ENCODE data around the gene PDZD7. TPM values are rescaled to one million over a fixed set of nuclear protein-coding genes. Genes with fewer than 3 reads are reported as not detected.

The PDZD7 gene
- polyA plus RNA-seq, 1 experiment: 0.86 TPM

DNA sequence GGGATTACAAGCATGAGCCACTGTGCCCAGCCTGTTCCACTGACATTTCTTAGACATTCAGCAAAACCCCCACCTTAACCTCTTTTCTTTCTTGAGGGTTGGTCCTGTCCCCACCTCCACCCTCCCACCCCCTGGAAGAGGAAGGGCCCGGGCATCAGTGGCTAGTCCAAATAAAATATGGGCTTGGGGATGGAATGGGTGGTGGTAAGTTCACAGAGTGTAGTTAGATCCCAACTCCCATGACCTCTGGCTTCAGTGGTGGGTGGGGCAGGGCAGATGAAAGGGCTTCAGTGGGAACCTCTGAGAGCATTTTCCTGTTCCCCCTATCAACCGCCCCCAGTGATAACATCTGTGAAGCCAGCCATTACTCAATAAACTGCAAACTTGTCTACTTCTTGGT is 9.9 kb upstream of the PDZD7 start:
- no peak for TF ChIP-seq CTCF (IDR thresholded peaks at IDR 0.05; ENCODE audit: insufficient read depth, low read depth, low read length)
- no peaks in the 10 kb centered on the region for H3K27me3 ChIP-seq (ENCODE audit: control insufficient read depth, insufficient read depth, low read length)
- H3K4me3 ChIP-seq (ENCODE audit: low read depth, low read length): no peak overlapping the region
- ChIA-PET POLR2A (no interaction called here), CTCF (interaction anchor here (0.8 to 27.0 kb wide), 10 partner anchors 10 to 102 kb away, joined by 3 to 676 read pairs (median 6); partner anchors contain the start of genes KAZALD1, PDZD7 and SFXN3)
- DNase-seq (ENCODE audit: low read depth): no peak
- H3K36me3 ChIP-seq (ENCODE audit: control insufficient read depth, insufficient read depth, low read length): peaks cover 37% of the 10 kb centered on the region

- Histone ChIP-seq H3K27me3 (ENCODE audit: control insufficient read depth, insufficient read depth, low read length) (no peaks in the 10 kb centered on the region), H3K4me3 (ENCODE audit: low read depth, low read length) (no peak overlapping the region), H3K36me3 (ENCODE audit: control insufficient read depth, insufficient read depth, low read length) (peaks cover 44% of the 10 kb centered on the region)
- no peak for TF ChIP-seq CTCF (IDR thresholded peaks at IDR 0.05; ENCODE audit: insufficient read depth, low read depth, low read length)
- ChIA-PET CTCF (interaction anchor here (0.6 to 27.0 kb wide), 6 partner anchors 9 to 860 kb away, joined by 3 to 676 read pairs (median 4); partner anchors contain the start of genes KAZALD1, PDZD7 and SFXN3), POLR2A (no interaction called here)
- no peak for DNase-seq (ENCODE audit: low read depth)
Observed at GRCh38 chr10:101040061-101040460, 9.1 kb upstream of the PDZD7 start.

- POLR2A ChIA-PET: no interaction called here
- TF ChIP-seq CTCF (IDR thresholded peaks at IDR 0.05; ENCODE audit: insufficient read depth, low read depth, low read length): no peak
Observed at GRCh38 chr10:101038484-101038883, 7.6 kb upstream of the PDZD7 start.

GRCh38 chr10:101036726-101037125 is 5.8 kb upstream of the PDZD7 start:
- CTCF ChIA-PET: interaction anchor here (0.6 to 27.0 kb wide), 3 partner anchors 9 to 26 kb away, joined by 4 to 676 read pairs (median 194); partner anchors contain the start of gene KAZALD1
- no peak for DNase-seq (ENCODE audit: low read depth)

More at GRCh38 chr10:101038484-101038883, 7.6 kb upstream of the PDZD7 start:
- no peak overlapping the region for H3K4me3 ChIP-seq (ENCODE audit: low read depth, low read length)
- peaks cover 46% of the 10 kb centered on the region for H3K36me3 ChIP-seq (ENCODE audit: control insufficient read depth, insufficient read depth, low read length)
- DNase-seq (ENCODE audit: low read depth): no peak
- CTCF ChIA-PET: interaction anchor here (0.9 to 27.0 kb wide), 2 partner anchors 24 to 57 kb away, joined by 3 to 676 read pairs; partner anchors contain the start of gene KAZALD1
- no peaks in the 10 kb centered on the region for H3K27me3 ChIP-seq (ENCODE audit: control insufficient read depth, insufficient read depth, low read length)

More at GRCh38 chr10:101036726-101037125, 5.8 kb upstream of the PDZD7 start:
- H3K4me3 ChIP-seq (ENCODE audit: low read depth, low read length): no peak overlapping the region
- H3K27me3 ChIP-seq (ENCODE audit: control insufficient read depth, insufficient read depth, low read length): no peaks in the 10 kb centered on the region
- POLR2A ChIA-PET: no interaction called here
- no peak for TF ChIP-seq CTCF (IDR thresholded peaks at IDR 0.05; ENCODE audit: insufficient read depth, low read depth, low read length)
- H3K36me3 ChIP-seq (ENCODE audit: control insufficient read depth, insufficient read depth, low read length): peaks cover 46% of the 10 kb centered on the region

Measured in BJ (cell line).